Smooth muscle cell (in vitro differentiated cells): ENCODE measurements around the gene KPNA4. TPM values are rescaled to one million over a fixed set of nuclear protein-coding genes. Genes with fewer than 3 reads are reported as not detected.

Source experiments
- DNase-seq: peaks from one replicate; lab custom pipeline; 2025; ENCODE audit not compliant: unreplicated experiment; lab: John Stamatoyannopoulos, UW
- H2AFZ ChIP-seq: fragments of 200-600 bp; sonication (generic); 2 replicates; pipeline ENCODE4 v1.6.0; 2016; ENCODE audit warnings: antibody characterized with exemption, low read depth, mild to moderate bottlenecking
- H3F3A ChIP-seq: fragments of 200-600 bp; sonication (generic); 2 replicates; pipeline ENCODE4 v1.6.0; 2017; ENCODE audit warnings: antibody characterized with exemption, low read depth
- H3K27ac ChIP-seq: fragments of 200-600 bp; sonication (generic); 2 replicates; pipeline ENCODE4 v1.5.1; 2016; ENCODE audit warnings: low read depth, mild to moderate bottlenecking
- H3K27me3 ChIP-seq: fragments of 200-600 bp; sonication (generic); 2 replicates; pipeline ENCODE4 v1.6.1; 2016; ENCODE audit warnings: low read depth, mild to moderate bottlenecking
- H3K36me3 ChIP-seq: fragments of 200-600 bp; sonication (generic); 2 replicates; pipeline ENCODE4 v1.5.1; 2016; ENCODE audit warnings: low read depth
- H3K4me1 ChIP-seq: fragments of 200-600 bp; sonication (generic); 2 replicates; pipeline ENCODE4 v1.5.1; 2016; ENCODE audit warnings: low read depth
- H3K4me2 ChIP-seq: fragments of 200-600 bp; sonication (generic); 2 replicates; pipeline ENCODE4 v1.6.0; 2016; ENCODE audit warnings: mild to moderate bottlenecking
- H3K4me3 ChIP-seq: fragments of 200-600 bp; sonication (generic); 2 replicates; pipeline ENCODE4 v1.5.1; 2016; ENCODE audit warnings: mild to moderate bottlenecking
- H3K79me2 ChIP-seq: fragments of 200-600 bp; sonication (generic); 2 replicates; pipeline ENCODE4 v1.6.0; 2016; ENCODE audit warnings: low read depth, mild to moderate bottlenecking
- H3K9ac ChIP-seq: fragments of 200-600 bp; sonication (generic); 2 replicates; pipeline ENCODE4 v1.6.0; 2016; ENCODE audit warnings: low read depth
- H3K9me3 ChIP-seq: fragments of 200-600 bp; sonication (generic); replicated peaks from 2 replicates; pipeline ENCODE4 v1.5.1; 2016; ENCODE audit warnings: low read depth
- H4K20me1 ChIP-seq: fragments of 200-600 bp; sonication (generic); 2 replicates; pipeline ENCODE4 v1.6.0; 2016; ENCODE audit warnings: low read depth
- CTCF ChIP-seq: fragments of 200-600 bp; sonication (generic); IDR thresholded peaks from 2 replicates; pipeline ENCODE4 v1.5.1; 2017; ENCODE audit warnings: borderline replicate concordance, mild to moderate bottlenecking, antibody characterized with exemption; ENCODE audit not compliant: insufficient read depth, poor library complexity, severe bottlenecking
- WGBS: methylation state at CpG from one replicate; pipeline ENCODE4 v1.1.7; 2016; ENCODE audit warnings: low lambda C conversion rate; 5-methylcytosine and 5-hydroxymethylcytosine counted together
- polyA plus RNA-seq: library from polyadenylated mRNA; unstranded; fragments of >200 nt; fragmentation: Nextera tagmentation; extraction: Ambion mirVana; gene quantifications from 2 replicates; pipeline ENCODE4 v1.2.1, GENCODE V29; 2016
- total RNA-seq: library from RNA; depleted of rRNA; stranded (reverse); fragments of >200 nt; gene quantifications from 2 replicates; pipeline ENCODE4 v1.2.3, GENCODE V29; 2014

The KPNA4 gene
- total and polyA plus RNA-seq, 2 experiments from 2014 or later: 12.4 to 34.1 TPM

GRCh38 chr3:160460033-160460432 is 105.3 kb downstream of the KPNA4 start:
- no peak overlapping the region for H2AFZ ChIP-seq
- H4K20me1 ChIP-seq: no peaks in the 10 kb centered on the region
- 78% methylated on average over 3 of the region's 3 CpGs for WGBS
- no peak overlapping the region for H3K4me3 ChIP-seq
- H3K4me2 ChIP-seq: no peak overlapping the region
- H3K9ac ChIP-seq: no peak overlapping the region
- H3K27me3 ChIP-seq: no peaks in the 10 kb centered on the region
- DNase-seq: no peak
- no peaks in the 10 kb centered on the region for H3F3A ChIP-seq
- H3K9me3 ChIP-seq: no peaks in the 10 kb centered on the region
- H3K36me3 ChIP-seq: no peaks in the 10 kb centered on the region
- H3K4me1 ChIP-seq: no peaks in the 10 kb centered on the region
- H3K79me2 ChIP-seq: no peaks in the 10 kb centered on the region
- no peak for TF ChIP-seq CTCF
- no peak overlapping the region for H3K27ac ChIP-seq

- 95% methylated on average over 9 of the region's 9 CpGs for WGBS
- Histone ChIP-seq H3K4me3 (no peak overlapping the region), H3K27me3 (no peaks in the 10 kb centered on the region), H3K36me3 (no peaks in the 10 kb centered on the region), H3K79me2 (no peaks in the 10 kb centered on the region), H3K9ac (no peak overlapping the region), H3K9me3 (no peaks in the 10 kb centered on the region), H2AFZ (no peak overlapping the region), H4K20me1 (no peaks in the 10 kb centered on the region), H3K27ac (no peak overlapping the region), H3K4me1 (no peaks in the 10 kb centered on the region), H3K4me2 (no peak overlapping the region), H3F3A (no peaks in the 10 kb centered on the region)
- no peak for DNase-seq
- TF ChIP-seq CTCF: no peak
These were observed 105.9 kb downstream of the KPNA4 start for GRCh38 chr3:160459450-160459970.

GRCh38 chr3:160458151-160458550 is 107.2 kb downstream of the KPNA4 start:
- DNase-seq: no peak
- H3K4me1 ChIP-seq: no peaks in the 10 kb centered on the region
- no peak overlapping the region for H3K27ac ChIP-seq
- H4K20me1 ChIP-seq: no peaks in the 10 kb centered on the region
- H3K9me3 ChIP-seq: no peaks in the 10 kb centered on the region
- no peak overlapping the region for H3K4me3 ChIP-seq
- H3K27me3 ChIP-seq: no peaks in the 10 kb centered on the region
- H3F3A ChIP-seq: no peaks in the 10 kb centered on the region
- H3K36me3 ChIP-seq: no peaks in the 10 kb centered on the region
- no peaks in the 10 kb centered on the region for H3K79me2 ChIP-seq
- no peak overlapping the region for H3K9ac ChIP-seq
- WGBS: 73% methylated on average over 4 of the region's 4 CpGs
- no peak overlapping the region for H3K4me2 ChIP-seq
- no peak for TF ChIP-seq CTCF
- H2AFZ ChIP-seq: no peak overlapping the region

- H4K20me1 ChIP-seq: no peaks in the 10 kb centered on the region
- no peaks in the 10 kb centered on the region for H3K9me3 ChIP-seq
- H3K27me3 ChIP-seq: no peaks in the 10 kb centered on the region
- H3K4me3 ChIP-seq: no peak overlapping the region
- H2AFZ ChIP-seq: no peak overlapping the region
- H3K27ac ChIP-seq: no peak overlapping the region
- 78% methylated on average over 3 of the region's 3 CpGs for WGBS
- H3K79me2 ChIP-seq: no peaks in the 10 kb centered on the region
- no peaks in the 10 kb centered on the region for H3F3A ChIP-seq
- TF ChIP-seq CTCF: no peak
- no peaks in the 10 kb centered on the region for H3K36me3 ChIP-seq
- no peak overlapping the region for H3K9ac ChIP-seq
- H3K4me2 ChIP-seq: no peak overlapping the region
- no peaks in the 10 kb centered on the region for H3K4me1 ChIP-seq
- no peak for DNase-seq
These were observed 109.5 kb downstream of the KPNA4 start for GRCh38 chr3:160455846-160456245.
